WERI-Rb-1 (cell line): Measurements from ENCODE around the gene MEMO1.
"Not testable (repeated sequence)": the region's sequence is repeated elsewhere in the genome, so short reads cannot be mapped to it uniquely, and the experiment has no call there.

ENCODE experiments used
- DNase-seq: peaks from one replicate; pipeline ENCODE4 v3.0.0-alpha.2; 2020
- H3K27ac ChIP-seq: fragments of 250-450 bp; sonication (Bioruptor Pico); 2 replicates; pipeline ENCODE4 v1.5.1; 2020; ENCODE audit warnings: mild to moderate bottlenecking, moderate library complexity
- H3K27me3 ChIP-seq: fragments of 250-450 bp; sonication (Bioruptor Pico); 2 replicates; pipeline ENCODE4 v1.5.1; 2021; ENCODE audit warnings: mild to moderate bottlenecking, low read depth, moderate library complexity; ENCODE audit not compliant: insufficient read depth, severe bottlenecking
- H3K36me3 ChIP-seq: fragments of 250-450 bp; sonication (Bioruptor Pico); 2 replicates; pipeline ENCODE4 v1.5.1; 2020; ENCODE audit warnings: mild to moderate bottlenecking, moderate library complexity
- H3K4me3 ChIP-seq: 2 replicates; pipeline ENCODE4 v1.5.1; 2011; ENCODE audit warnings: low read depth, mild to moderate bottlenecking, control low read depth, low read length
- H3K9me3 ChIP-seq: fragments of 250-450 bp; sonication (Bioruptor Pico); 2 replicates; pipeline ENCODE4 v1.5.1; 2021; ENCODE audit warnings: mild to moderate bottlenecking, moderate library complexity; ENCODE audit not compliant: severe bottlenecking
- CTCF ChIP-seq: IDR thresholded peaks from 2 replicates; pipeline ENCODE4 v1.5.1; 2011; ENCODE audit warnings: low read depth, mild to moderate bottlenecking, control low read depth, inconsistent platforms, low read length

Gene MEMO1

GRCh38 chr2:31957354-31958139 is 53.3 kb downstream of the MEMO1 start:
- Histone ChIP-seq H3K27ac (no peak overlapping the region), H3K27me3 (no peaks in the 10 kb centered on the region), H3K36me3 (peaks cover 4% of the 10 kb centered on the region), H3K9me3 (no peaks in the 10 kb centered on the region), H3K4me3 (no peak overlapping the region)
- TF ChIP-seq CTCF = no peak
- DNase-seq = no peak

GRCh38 chr2:31956934-31957333 is 53.9 kb downstream of the MEMO1 start:
- H3K4me3 ChIP-seq, DNase-seq, H3K9me3 ChIP-seq: not testable (repeated sequence)

GRCh38 chr2:31956312-31956711 is 54.5 kb downstream of the MEMO1 start:
- Histone ChIP-seq H3K27ac (no peak overlapping the region), H3K27me3 (no peaks in the 10 kb centered on the region), H3K9me3 (no peaks in the 10 kb centered on the region), H3K4me3 (no peak overlapping the region), H3K36me3 (peaks cover 4% of the 10 kb centered on the region)
- no peak for DNase-seq
- TF ChIP-seq CTCF = no peak

More at GRCh38 chr2:31956934-31957333, 53.9 kb downstream of the MEMO1 start:
- not testable (repeated sequence) for H3K27ac ChIP-seq, H3K36me3 ChIP-seq, H3K27me3 ChIP-seq

GRCh38 chr2:31953095-31953494 is 57.7 kb downstream of the MEMO1 start:
- H3K9me3 ChIP-seq, H3K27me3 ChIP-seq, H3K27ac ChIP-seq, DNase-seq, H3K36me3 ChIP-seq, H3K4me3 ChIP-seq: not testable (repeated sequence)

GRCh38 chr2:31950946-31951562 is 59.8 kb downstream of the MEMO1 start:
- H3K27me3 ChIP-seq = no peaks in the 10 kb centered on the region
- H3K36me3 ChIP-seq = peaks cover 4% of the 10 kb centered on the region
- H3K4me3 ChIP-seq = no peak overlapping the region
- H3K9me3 ChIP-seq = no peaks in the 10 kb centered on the region
- H3K27ac ChIP-seq = no peak overlapping the region
- no peak for TF ChIP-seq CTCF
- no peak for DNase-seq

GRCh38 chr2:31947871-31948270 is 62.9 kb downstream of the MEMO1 start:
- TF ChIP-seq CTCF = no peak
- DNase-seq = no peak
- Histone ChIP-seq H3K4me3 (no peak overlapping the region), H3K27me3 (no peaks in the 10 kb centered on the region), H3K9me3 (no peaks in the 10 kb centered on the region), H3K27ac (no peak overlapping the region), H3K36me3 (peaks cover under 1% of the 10 kb centered on the region)
